IMR-90 (cell line): ENCODE measurements around the gene CPED1. TPM values are rescaled to one million over a fixed set of nuclear protein-coding genes. Genes with fewer than 3 reads are reported as not detected.

Experiments used
- ATAC-seq: fragments of 200-7000 bp; cut with Tn5 transposase; 2 replicates; pipeline ENCODE4 v1.9.1; 2020; ENCODE audit warnings: low read depth, mild to moderate bottlenecking, moderate library complexity
- BruUV-seq: library from RNA; stranded (reverse); fragments of 400-500 nt; replicated peaks from 2 replicates; lab custom pipeline; 2021; lab: Mats Ljungman, UMichigan
- CTCF ChIA-PET: fragments of 300-600 bp; formaldehyde crosslinking; extraction: SDS; loops from one replicate; lab custom pipeline; 2021; ENCODE audit warnings: antibody characterized with exemption; lab: Yijun Ruan, JAX
- POLR2A ChIA-PET: fragments of 300-600 bp; sonication (Branson Sonifier 250); formaldehyde crosslinking; loops from one replicate; lab custom pipeline; 2022; ENCODE audit warnings: antibody characterized with exemption; ENCODE audit not compliant: unreplicated experiment; lab: Charles Lee
- DNase-seq: peaks from one replicate; pipeline ENCODE4 v3.0.0; 2013
- H2AFZ ChIP-seq: replicated peaks from 2 replicates; pipeline ENCODE3; 2013; ENCODE audit warnings: low read length, mild to moderate bottlenecking; ENCODE audit not compliant: poor library complexity
- H2AK5ac ChIP-seq: 2 replicates; pipeline ENCODE4 v1.6.1; 2013; ENCODE audit warnings: low read depth, low read length, inconsistent platforms
- H2AK9ac ChIP-seq: replicated peaks from 2 replicates; pipeline ENCODE3; 2013; ENCODE audit warnings: mild to moderate bottlenecking, low read depth, low read length, moderate library complexity; ENCODE audit not compliant: poor library complexity
- H2BK120ac ChIP-seq: 2 replicates; pipeline ENCODE4 v1.6.1; 2013; ENCODE audit warnings: low read depth, low read length, inconsistent platforms
- H2BK15ac ChIP-seq: 3 replicates; pipeline ENCODE4 v1.6.1; 2013; ENCODE audit warnings: low read depth, low read length, inconsistent platforms
- H2BK20ac ChIP-seq: 2 replicates; pipeline ENCODE4 v1.6.1; 2013; ENCODE audit warnings: low read depth, mild to moderate bottlenecking, inconsistent platforms, low read length, moderate library complexity
- H2BK5ac ChIP-seq: 2 replicates; pipeline ENCODE4 v1.6.1; 2013; ENCODE audit warnings: mild to moderate bottlenecking, low read depth, low read length, inconsistent platforms; ENCODE audit not compliant: poor library complexity, severe bottlenecking
- H3K14ac ChIP-seq: replicated peaks from 2 replicates; pipeline ENCODE4 v1.6.1; 2013; ENCODE audit warnings: low read depth, low read length, inconsistent platforms
- H3K18ac ChIP-seq: 2 replicates; pipeline ENCODE4 v1.6.1; 2013; ENCODE audit warnings: low read depth, low read length, control low read depth
- H3K23ac ChIP-seq: 2 replicates; pipeline ENCODE4 v1.6.1; 2013; ENCODE audit warnings: low read depth, low read length, inconsistent platforms
- H3K27ac ChIP-seq: 2 replicates; pipeline ENCODE4 v1.5.1; 2013; ENCODE audit warnings: mild to moderate bottlenecking, control low read depth, low read length; ENCODE audit not compliant: insufficient read depth
- H3K27me3 ChIP-seq: 2 replicates; pipeline ENCODE4 v1.6.1; 2013; ENCODE audit warnings: low read length; ENCODE audit not compliant: control insufficient read depth, insufficient read depth
- H3K36me3 ChIP-seq: 2 replicates; pipeline ENCODE4 v1.6.1; 2013; ENCODE audit warnings: low read length, mixed read lengths; ENCODE audit not compliant: control insufficient read depth, insufficient read depth
- H3K4ac ChIP-seq: 2 replicates; pipeline ENCODE4 v1.6.1; 2013; ENCODE audit warnings: low read depth, low read length, inconsistent platforms
- H3K4me1 ChIP-seq: 2 replicates; pipeline ENCODE4 v1.6.1; 2013; ENCODE audit warnings: low read length, mixed read lengths; ENCODE audit not compliant: control insufficient read depth, insufficient read depth
- H3K4me2 ChIP-seq: 2 replicates; pipeline ENCODE4 v1.6.1; 2013; ENCODE audit warnings: low read depth, mild to moderate bottlenecking, control low read depth, low read length, moderate library complexity
- H3K4me3 ChIP-seq: 2 replicates; pipeline ENCODE4 v1.5.1; 2013; ENCODE audit warnings: low read depth, mild to moderate bottlenecking, control low read depth, low read length, moderate library complexity; ENCODE audit not compliant: insufficient read depth
- H3K56ac ChIP-seq: 2 replicates; pipeline ENCODE4 v1.6.1; 2013; ENCODE audit warnings: low read length, inconsistent platforms; ENCODE audit not compliant: insufficient read depth; ENCODE audit errors: extremely low read depth
- H3K79me1 ChIP-seq, 2 experiments: 2 replicates each; pipeline ENCODE4 v1.6.1; 2013; ENCODE audit warnings: low read length in 2 of 2, inconsistent platforms in 1 of 2, low read depth in 1 of 2
- H3K9ac ChIP-seq: 2 replicates; pipeline ENCODE4 v1.6.1; 2013; ENCODE audit warnings: low read depth, low read length, control low read depth
- H3K9me1 ChIP-seq: 2 replicates; pipeline ENCODE4 v1.6.1; 2013; ENCODE audit warnings: low read length, inconsistent platforms; ENCODE audit not compliant: insufficient read depth
- H3K9me3 ChIP-seq: 2 replicates; pipeline ENCODE4 v1.6.1; 2013; ENCODE audit warnings: low read length; ENCODE audit not compliant: control insufficient read depth, insufficient read depth
- H4K20me1 ChIP-seq: 2 replicates; pipeline ENCODE4 v1.6.1; 2013; ENCODE audit warnings: low read length, inconsistent platforms; ENCODE audit not compliant: insufficient read depth
- H4K5ac ChIP-seq: 2 replicates; pipeline ENCODE4 v1.6.1; 2013; ENCODE audit warnings: mild to moderate bottlenecking, low read depth, low read length, control low read depth
- H4K8ac ChIP-seq, 2 experiments: 2 replicates each; pipeline ENCODE4 v1.6.1; 2013; ENCODE audit warnings: low read depth in 2 of 2, low read length in 2 of 2, control low read depth in 1 of 2, inconsistent platforms in 1 of 2
- H4K91ac ChIP-seq: 2 replicates; pipeline ENCODE4 v1.6.1; 2013; ENCODE audit warnings: low read depth, low read length, inconsistent platforms; ENCODE audit not compliant: insufficient read depth
- CTCF ChIP-seq: conservative IDR thresholded peaks from 2 replicates; pipeline ENCODE4 v1.5.1; 2012; ENCODE audit warnings: mild to moderate bottlenecking, low read depth, low read length, improper control_type of control experiment
- FOS ChIP-seq: fragments of 150-350 bp; IDR thresholded peaks from 2 replicates; pipeline ENCODE4 v1.6.1; 2016; ENCODE audit warnings: low read depth, low read length
- WGBS, 2 experiments: methylation state at CpG; one replicate each; pipeline versions ENCODE4 v1.1.5 to v1.1.7; 2013; ENCODE audit warnings: missing lambda C conversion rate in 2 of 2; ENCODE audit not compliant: insufficient read length in 1 of 2; ENCODE audit errors: extremely low coverage in 2 of 2; 5-methylcytosine and 5-hydroxymethylcytosine counted together
- dilution Hi-C: fragments of 300-500 bp; cut with HindIII; formaldehyde crosslinking; loops from one replicate; pipeline ENCODE4 v1.14.3; 2018; ENCODE audit warnings: low sequenced_read_pairs; ENCODE audit not compliant: unreplicated experiment
- in situ Hi-C: fragments of 300-500 bp; cut with MboI; formaldehyde crosslinking; loops from 3 replicates; pipeline ENCODE4 v1.14.3; 2019; ENCODE audit warnings: low sequenced_read_pairs, inconsistent platforms, mixed read lengths
- intact Hi-C: fragments of 100-400 bp; cut with micrococcal nuclease; formaldehyde crosslinking; loops from 2 replicates; pipeline ENCODE4 v1.10.0; 2022
- polyA plus RNA-seq, 3 experiments: library from polyadenylated mRNA; depleted of rRNA; stranded (reverse); fragments of >200 nt; gene quantifications; 2 replicates each; pipeline ENCODE4 v1.2.3, GENCODE V29; 2012; ENCODE audit warnings: low replicate concordance in 1 of 3
- total RNA-seq: library from RNA; depleted of rRNA; stranded (reverse); fragments of >200 nt; gene quantifications from 2 replicates; pipeline ENCODE4 v1.2.3, GENCODE V29; 2012
- TF ChIP-seq, protein P1 (sequence below): fragments of 150-350 bp; IDR thresholded peaks from 2 replicates; pipeline ENCODE4 v1.6.1; 2017; ENCODE audit warnings: mild to moderate bottlenecking, antibody characterized with exemption, low read length, low read depth

Gene CPED1
- total and polyA plus RNA-seq, 2 of the 4 experiments (the other 2 are of a cell fraction), result 31.2 to 96.8 TPM

DNA sequence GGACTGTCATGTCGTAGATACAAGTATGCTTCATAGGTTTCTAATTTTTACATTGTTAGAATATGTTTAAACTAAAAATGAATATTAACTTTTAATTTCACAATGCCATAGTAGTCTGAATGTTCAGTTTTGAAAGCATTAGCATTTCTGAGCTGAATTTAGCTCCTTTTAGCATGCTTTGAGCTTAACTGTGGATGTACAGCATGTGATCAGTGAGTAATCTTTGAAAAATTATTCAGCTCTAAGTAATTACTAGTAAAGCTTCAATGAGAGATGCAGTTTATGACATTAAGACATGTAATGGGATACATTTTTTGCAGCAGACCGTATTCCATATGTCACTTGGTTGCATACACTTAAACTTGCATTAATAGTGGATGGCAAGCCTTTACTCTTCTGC is 226.1 kb downstream of the CPED1 start:
- Histone ChIP-seq H3K9me3 (no peaks in the 10 kb centered on the region), H3K4me3 (no peak overlapping the region), H3K4ac (no peak overlapping the region), H3K9me1 (0 out of 2 replicates have a peak, but pooled peaks cover 4% of the 10 kb centered on the region), H3K79me1 (peaks cover 3 to 31% of the 10 kb centered on the region in 2 experiments; a peak in 3 of 4 replicates), H3K9ac (no peak overlapping the region), H2BK5ac (no peak overlapping the region), H3K4me2 (no peak overlapping the region), H3K14ac (no peak overlapping the region), H3K27ac (no peak overlapping the region), H4K91ac (no peak overlapping the region), H4K8ac (no peak overlapping the region), H3K4me1 (peaks cover 17% of the 10 kb centered on the region), H2BK120ac (no peak overlapping the region), H4K5ac (no peak overlapping the region), H2AK5ac (no peak overlapping the region), H4K20me1 (no peaks in the 10 kb centered on the region), H3K36me3 (no peaks in the 10 kb centered on the region), H2BK20ac (no peak overlapping the region), H3K23ac (no peak overlapping the region), H3K27me3 (no peaks in the 10 kb centered on the region), H2BK15ac (no peak overlapping the region), H3K56ac (no peak overlapping the region), H2AK9ac (no peak overlapping the region), H2AFZ (no peak overlapping the region), H3K18ac (no peak overlapping the region)
- intact Hi-C loops, result no loop called here
- no CpG with 5 or more reads among the region's 2 CpGs for WGBS, 2 experiments
- TF ChIP-seq CTCF (no peak), FOS (no peak)
- TF ChIP-seq, protein P1, sequence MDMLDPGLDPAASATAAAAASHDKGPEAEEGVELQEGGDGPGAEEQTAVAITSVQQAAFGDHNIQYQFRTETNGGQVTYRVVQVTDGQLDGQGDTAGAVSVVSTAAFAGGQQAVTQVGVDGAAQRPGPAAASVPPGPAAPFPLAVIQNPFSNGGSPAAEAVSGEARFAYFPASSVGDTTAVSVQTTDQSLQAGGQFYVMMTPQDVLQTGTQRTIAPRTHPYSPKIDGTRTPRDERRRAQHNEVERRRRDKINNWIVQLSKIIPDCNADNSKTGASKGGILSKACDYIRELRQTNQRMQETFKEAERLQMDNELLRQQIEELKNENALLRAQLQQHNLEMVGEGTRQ, result peak; percentile 29; the same call in 1 of the 2 replicates
- DNase-seq (peak; percentile 34), ATAC-seq (peak; percentile 62)
- in situ Hi-C loops, result no loop called here
- ChIA-PET CTCF (no interaction called here), POLR2A (no interaction called here)
- BruUV-seq, result no TSS peak
- dilution Hi-C loops, result loop anchor here (5.0 kb wide), 1 partner anchor 43 kb away; no protein-coding TSS in a partner anchor
